ENCODE data around the gene ZNF594. TPM values are rescaled to one million over a fixed set of nuclear protein-coding genes. Genes with fewer than 3 reads are reported as not detected.

ZNF594 gene
- total RNA-seq, 1 experiment from 2014 or later, result 10.1 TPM

GRCh38 chr17:5184288-5184687, 7.4 kb downstream of the ZNF594 start:
- Mint-ChIP-seq H3K4me3 (no peak overlapping the region), H3K36me3 (peaks cover 95% of the 10 kb centered on the region), H3K9me3 (peaks cover 87% of the 10 kb centered on the region), H3K4me1 (no peaks in the 10 kb centered on the region), H3K27ac (no peak overlapping the region), H3K27me3 (ENCODE audit: low read depth) (peaks cover 46% of the 10 kb centered on the region)
- ChIA-PET CTCF (no interaction called here), POLR2A (no interaction called here)
- no peak for TF ChIP-seq E2F4 (CRISPR knock-in tag; IDR thresholded peaks at IDR 0.05; ENCODE audit: borderline replicate concordance, low read depth)
- TF ChIP-seq ZNF396 (CRISPR knock-in tag; IDR thresholded peaks at IDR 0.05; ENCODE audit: borderline replicate concordance), result no peak
- no peak for TF ChIP-seq ZNF416 (CRISPR knock-in tag; IDR thresholded peaks at IDR 0.05)
- TF ChIP-seq CDX4 (CRISPR knock-in tag; IDR thresholded peaks at IDR 0.05; ENCODE audit: borderline replicate concordance), result no peak
- no peak for TF ChIP-seq FOXP1 (CRISPR knock-in tag; IDR thresholded peaks at IDR 0.05; ENCODE audit: borderline replicate concordance)
- TF ChIP-seq TCF7 (CRISPR knock-in tag; IDR thresholded peaks at IDR 0.05; ENCODE audit: low read depth), result no peak
- TF ChIP-seq ATF1 (CRISPR knock-in tag; IDR thresholded peaks at IDR 0.05), result no peak
- TF ChIP-seq IRF2 (CRISPR knock-in tag; IDR thresholded peaks at IDR 0.05; ENCODE audit: borderline replicate concordance, low read depth), result no peak
- no peak for TF ChIP-seq CREM (CRISPR knock-in tag; IDR thresholded peaks at IDR 0.05)
- TF ChIP-seq NFATC4 (CRISPR knock-in tag; IDR thresholded peaks at IDR 0.05), result no peak
- no peak for TF ChIP-seq JAZF1 (CRISPR knock-in tag; IDR thresholded peaks at IDR 0.05)
- TF ChIP-seq MYBL2 (CRISPR knock-in tag; IDR thresholded peaks at IDR 0.05), result no peak
- no peak for TF ChIP-seq SP1 (CRISPR knock-in tag; conservative IDR thresholded peaks at IDR 0.05)
- no peak for DNase-seq (ENCODE audit: low spot score)
- ATAC-seq, result no peak

- H3K27ac Mint-ChIP-seq, result no peak overlapping the region
- H3K36me3 Mint-ChIP-seq, result peaks cover 95% of the 10 kb centered on the region
- ChIA-PET CTCF (no interaction called here), POLR2A (no interaction called here)
- DNase-seq (ENCODE audit: low spot score), result no peak
- peaks cover 46% of the 10 kb centered on the region for H3K27me3 Mint-ChIP-seq (ENCODE audit: low read depth)
- no peaks in the 10 kb centered on the region for H3K4me1 Mint-ChIP-seq
- peaks cover 93% of the 10 kb centered on the region for H3K9me3 Mint-ChIP-seq
- no peak for TF ChIP-seq ZNF425 (CRISPR knock-in tag; conservative IDR thresholded peaks at IDR 0.05)
- TF ChIP-seq CREM (CRISPR knock-in tag; IDR thresholded peaks at IDR 0.05), result no peak
- TF ChIP-seq ERG (CRISPR knock-in tag; IDR thresholded peaks at IDR 0.05), result no peak
- TF ChIP-seq ETV6 (CRISPR knock-in tag; IDR thresholded peaks at IDR 0.05), result no peak
- no peak for TF ChIP-seq TEAD4 (CRISPR knock-in tag; IDR thresholded peaks at IDR 0.05)
- TF ChIP-seq ATF2 (CRISPR knock-in tag; IDR thresholded peaks at IDR 0.05; ENCODE audit: borderline replicate concordance, low read depth), result no peak
- no peak for TF ChIP-seq RORB (CRISPR knock-in tag; IDR thresholded peaks at IDR 0.05)
- ATAC-seq, result no peak
- no peak overlapping the region for H3K4me3 Mint-ChIP-seq
Observed at GRCh38 chr17:5183410-5183793, 8.3 kb downstream of the ZNF594 start.

All from WTC11 (cell line).